GM12891 (cell line): ENCODE measurements around the gene MFSD1.

Experiments used
- PAX5 ChIP-seq: IDR thresholded peaks from 2 replicates; pipeline ENCODE4 v1.6.1; 2011; ENCODE audit warnings: low read length, moderate library complexity, mild to moderate bottlenecking; ENCODE audit not compliant: insufficient read depth, severe bottlenecking
- POLR2A ChIP-seq: IDR thresholded peaks from 2 replicates; pipeline ENCODE4 v1.6.1; 2011; ENCODE audit warnings: low read depth, low read length, control low read depth
- POLR2AphosphoS5 ChIP-seq: IDR thresholded peaks from 2 replicates; pipeline ENCODE4 v1.6.1; 2011; ENCODE audit warnings: low read depth, low read length, control low read depth
- POU2F2 ChIP-seq: IDR thresholded peaks from 2 replicates; pipeline ENCODE4 v1.6.1; 2011; ENCODE audit warnings: low read depth, mild to moderate bottlenecking, control low read depth, low read length, moderate library complexity
- SPI1 ChIP-seq: IDR thresholded peaks from 2 replicates; pipeline ENCODE4 v1.6.1; 2011; ENCODE audit warnings: low read depth, low read length, control low read depth
- TAF1 ChIP-seq: IDR thresholded peaks from 2 replicates; pipeline ENCODE4 v1.6.1; 2011; ENCODE audit warnings: low read depth, low read length, control low read depth

DNA sequence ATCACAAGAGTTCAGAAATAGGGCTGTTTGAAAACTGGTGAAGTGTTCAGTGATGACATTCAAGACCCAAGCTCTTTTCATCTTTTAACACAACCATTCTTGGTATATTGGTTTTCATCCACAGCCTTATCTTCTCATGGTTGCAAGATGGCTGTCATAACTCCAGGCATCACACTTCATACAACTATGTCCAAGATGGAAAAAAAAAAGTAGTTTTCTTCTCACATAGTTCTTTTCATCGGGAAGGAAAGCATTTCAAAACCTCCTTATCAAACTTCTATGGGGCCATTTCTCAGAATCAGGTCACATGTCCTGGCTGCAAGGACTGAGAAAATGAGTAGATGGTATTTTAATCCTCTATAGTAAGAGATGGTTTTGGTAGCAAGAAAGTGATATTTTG, 21.1 kb upstream of the MFSD1 start:
- TF ChIP-seq POLR2A: no peak
- no peak for TF ChIP-seq POLR2AphosphoS5
- TF ChIP-seq TAF1: no peak
- TF ChIP-seq PAX5: no peak
- TF ChIP-seq SPI1: no peak
- no peak for TF ChIP-seq POU2F2
